ENCODE data around the gene C8B.

The C8B gene

GRCh38 chr1:56965916-56966697 is at the start of gene C8B:
Gene C8B (minus strand): TSS chr1:56966015. CDS start chr1:56965948, 67 bp downstream.
- DNase-seq (ENCODE audit: low read depth in 2 of 2), result no peak

GRCh38 chr1:57015071-57015470 is 49.3 kb upstream of the C8B start:
- DNase-seq (ENCODE audit: low read depth in 2 of 2), result no peak

- no peak for DNase-seq (ENCODE audit: low read depth in 2 of 2)
These were observed 47.7 kb upstream of the C8B start for GRCh38 chr1:57013522-57013921.

GRCh38 chr1:57012315-57012714 is 46.5 kb upstream of the C8B start:
- DNase-seq (ENCODE audit: low read depth in 2 of 2), result no peak

GRCh38 chr1:57010511-57010910 is 44.7 kb upstream of the C8B start:
- DNase-seq (ENCODE audit: low read depth in 2 of 2), result no peak

- no peak for DNase-seq (ENCODE audit: low read depth in 2 of 2)
These were observed 42.1 kb upstream of the C8B start for GRCh38 chr1:57007948-57008347.

GRCh38 chr1:57007472-57007871 is 41.7 kb upstream of the C8B start:
- DNase-seq (ENCODE audit: low read depth in 2 of 2), result no peak

GRCh38 chr1:57003398-57004139 is 37.8 kb upstream of the C8B start:
- no peak for DNase-seq (ENCODE audit: low read depth in 2 of 2)

GRCh38 chr1:56995414-56996100 is 29.7 kb upstream of the C8B start:
- DNase-seq (ENCODE audit: low read depth in 2 of 2), result no peak

- no peak for DNase-seq (ENCODE audit: low read depth in 2 of 2)
These were observed 27.7 kb upstream of the C8B start for GRCh38 chr1:56993475-56993874.

GRCh38 chr1:56992318-56993125 is 26.7 kb upstream of the C8B start:
- DNase-seq (ENCODE audit: low read depth in 2 of 2), result no peak

- DNase-seq (ENCODE audit: low read depth in 2 of 2), result no peak
These were observed 25.8 kb upstream of the C8B start for GRCh38 chr1:56991576-56991975.

GRCh38 chr1:56986397-56986796 is 20.6 kb upstream of the C8B start:
- no peak for DNase-seq (ENCODE audit: low read depth in 2 of 2)

GRCh38 chr1:56985857-56986256 is 20.0 kb upstream of the C8B start:
- DNase-seq (ENCODE audit: low read depth in 2 of 2), result no peak

GRCh38 chr1:56983484-56983883 is 17.7 kb upstream of the C8B start:
- no peak for DNase-seq (ENCODE audit: low read depth in 2 of 2)

- no peak for DNase-seq (ENCODE audit: low read depth in 2 of 2)
These were observed 14.4 kb upstream of the C8B start for GRCh38 chr1:56979986-56980755.

GRCh38 chr1:56978819-56979218 is 13.0 kb upstream of the C8B start:
- DNase-seq (ENCODE audit: low read depth in 2 of 2), result no peak

GRCh38 chr1:56977910-56978309 is 12.1 kb upstream of the C8B start:
- no peak for DNase-seq (ENCODE audit: low read depth in 2 of 2)

GRCh38 chr1:56975446-56975845 is 9.6 kb upstream of the C8B start:
- no peak for DNase-seq (ENCODE audit: low read depth in 2 of 2)

- no peak for DNase-seq (ENCODE audit: low read depth in 2 of 2)
These were observed 8.3 kb upstream of the C8B start for GRCh38 chr1:56973923-56974742.
